Effector memory CD8-positive, alpha-beta T cell (primary cell): ENCODE data around the gene DOCK3.

Experiments
- ATAC-seq: fragments of 150-1000 bp; cut with Tn5 transposase; replicated peaks from 2 replicates; pipeline ENCODE4 v1.10.0; 2021; ENCODE audit warnings: mild to moderate bottlenecking, moderate library complexity
- DNase-seq, 3 experiments: peaks; one replicate each; pipeline ENCODE4 v3.0.0; 2021
- H3K27ac Mint-ChIP-seq, 2 donors: one replicate each; pipeline ENCODE4 v1.8.0; 2022; ENCODE audit warnings: mild to moderate bottlenecking in 2 of 2, mixed read lengths in 2 of 2, moderate library complexity in 2 of 2
- H3K27me3 Mint-ChIP-seq, 2 donors: one replicate each; pipeline ENCODE4 v1.8.0; 2022; ENCODE audit warnings: mixed read lengths in 2 of 2
- H3K36me3 Mint-ChIP-seq: one replicate; pipeline ENCODE4 v1.8.0; 2022; ENCODE audit warnings: mild to moderate bottlenecking, moderate library complexity, mixed read lengths; ENCODE audit not compliant: insufficient read depth
- H3K4me1 Mint-ChIP-seq, 2 donors: one replicate each; pipeline ENCODE4 v1.8.0; 2022; ENCODE audit warnings: low read depth in 2 of 2, mixed read lengths in 2 of 2
- H3K4me3 Mint-ChIP-seq, 2 donors: one replicate each; pipeline ENCODE4 v1.8.0; 2022; ENCODE audit warnings: mild to moderate bottlenecking in 2 of 2, mixed read lengths in 2 of 2, moderate library complexity in 2 of 2
- H3K9me3 Mint-ChIP-seq, 2 donors: one replicate each; pipeline ENCODE4 v1.8.0; 2022; ENCODE audit warnings: mixed read lengths in 2 of 2

DOCK3 gene

DNA sequence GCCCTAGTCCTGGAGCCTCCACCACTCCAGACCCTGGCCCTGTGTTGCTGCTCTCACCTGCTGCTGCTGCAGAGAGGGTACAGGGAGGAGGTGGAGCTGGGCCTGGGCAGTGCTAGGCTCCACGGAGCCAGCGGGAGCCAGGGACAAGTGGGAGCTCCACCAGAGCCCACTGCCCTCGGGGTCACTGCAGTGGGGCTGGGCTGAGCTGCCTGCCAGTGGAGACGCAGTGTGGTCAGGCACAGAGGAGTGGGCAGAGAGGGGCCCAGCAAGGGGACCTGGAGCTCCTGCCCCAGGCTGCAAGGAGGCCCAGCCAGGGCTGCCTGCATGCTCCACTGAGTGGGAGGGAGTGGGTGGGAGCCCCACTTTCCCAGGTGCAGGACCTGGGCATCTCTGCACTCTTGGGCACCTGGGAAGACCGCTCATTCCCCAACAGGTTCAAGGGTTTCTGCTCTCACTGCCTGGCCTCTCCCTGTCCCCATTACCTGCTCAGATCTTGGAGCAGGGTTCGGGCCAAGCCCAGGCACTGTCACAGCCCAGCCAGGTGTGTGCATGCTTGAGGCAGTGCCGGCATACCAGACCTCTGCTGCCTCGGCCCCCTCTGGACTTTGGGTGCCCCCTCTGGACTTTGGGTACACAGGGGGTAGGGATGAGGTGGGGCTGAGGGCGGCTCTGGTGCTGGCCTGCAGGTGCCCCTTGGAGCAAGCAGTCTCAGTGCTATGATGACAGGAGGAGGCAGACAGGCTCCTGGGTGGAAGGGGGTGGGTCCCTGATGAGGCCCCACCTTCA lies 308.0 kb downstream of the DOCK3 start:
- no peaks in the 10 kb centered on the region for H3K36me3 Mint-ChIP-seq
- peaks cover 3 to 6% of the 10 kb centered on the region in 2 donors for H3K9me3 Mint-ChIP-seq
- no peak overlapping the region for H3K27ac Mint-ChIP-seq
- ATAC-seq (no peak), DNase-seq (no peak)
- no peak overlapping the region for H3K4me3 Mint-ChIP-seq
- peaks cover 8 to 9% of the 10 kb centered on the region in 2 donors for H3K4me1 Mint-ChIP-seq
- peaks cover 5 to 9% of the 10 kb centered on the region in 2 donors for H3K27me3 Mint-ChIP-seq

DNA sequence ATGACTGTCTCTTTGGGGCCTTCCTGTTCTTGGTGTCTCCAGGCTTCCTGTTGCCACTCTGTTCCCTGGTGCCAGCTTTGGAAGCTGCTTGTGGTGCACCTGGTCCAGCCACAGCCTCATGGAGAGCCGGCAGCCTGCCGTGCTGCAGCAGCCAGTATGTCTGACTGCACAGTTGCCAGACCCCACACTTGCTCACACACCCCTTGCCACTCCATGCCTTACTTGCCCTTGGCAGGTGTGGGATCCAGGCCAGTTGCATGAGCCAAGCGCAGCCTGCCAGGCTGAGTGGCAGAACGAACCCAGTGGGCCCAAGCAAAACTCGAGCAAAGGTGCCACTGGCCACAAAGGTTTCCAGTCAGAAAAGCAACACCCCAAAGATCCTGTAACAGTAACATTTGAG lies 309.2 kb downstream of the DOCK3 start:
- Mint-ChIP-seq H3K36me3 (no peaks in the 10 kb centered on the region), H3K27ac (peak overlapping the region in 1 of 2 donors; percentile 11), H3K27me3 (peaks cover 5 to 9% of the 10 kb centered on the region in 2 donors), H3K4me3 (no peak overlapping the region), H3K4me1 (peaks cover 6 to 9% of the 10 kb centered on the region in 2 donors), H3K9me3 (peaks cover 3 to 6% of the 10 kb centered on the region in 2 donors)
- ATAC-seq (no peak), DNase-seq (no peak)

DNA sequence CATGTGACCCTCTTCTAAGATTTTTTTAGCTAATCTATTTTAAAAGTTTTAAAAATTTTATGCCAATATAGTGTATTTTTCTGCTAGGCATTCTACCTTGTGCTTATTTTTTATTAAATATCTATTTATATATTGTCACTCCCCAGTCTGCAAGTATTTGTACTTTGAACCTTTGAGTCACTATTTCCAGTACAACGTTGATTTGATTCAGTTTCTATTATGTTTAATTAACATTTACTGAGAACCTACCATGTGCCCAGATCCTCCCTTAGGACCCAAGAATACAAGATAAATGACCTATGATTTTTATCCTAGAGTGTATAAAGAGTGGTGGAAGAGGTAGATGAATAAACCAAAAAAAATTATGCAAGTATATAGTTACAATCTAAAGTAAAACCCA lies 311.2 kb downstream of the DOCK3 start:
- no peak for ATAC-seq
- Mint-ChIP-seq H3K27ac (no peak overlapping the region), H3K9me3 (peaks cover 0 to 9% of the 10 kb centered on the region in 2 donors), H3K36me3 (peaks cover 3% of the 10 kb centered on the region), H3K4me1 (peaks cover 0 to 3% of the 10 kb centered on the region in 2 donors), H3K4me3 (no peak overlapping the region), H3K27me3 (peaks cover 5 to 9% of the 10 kb centered on the region in 2 donors)
- no peak for DNase-seq

DNA sequence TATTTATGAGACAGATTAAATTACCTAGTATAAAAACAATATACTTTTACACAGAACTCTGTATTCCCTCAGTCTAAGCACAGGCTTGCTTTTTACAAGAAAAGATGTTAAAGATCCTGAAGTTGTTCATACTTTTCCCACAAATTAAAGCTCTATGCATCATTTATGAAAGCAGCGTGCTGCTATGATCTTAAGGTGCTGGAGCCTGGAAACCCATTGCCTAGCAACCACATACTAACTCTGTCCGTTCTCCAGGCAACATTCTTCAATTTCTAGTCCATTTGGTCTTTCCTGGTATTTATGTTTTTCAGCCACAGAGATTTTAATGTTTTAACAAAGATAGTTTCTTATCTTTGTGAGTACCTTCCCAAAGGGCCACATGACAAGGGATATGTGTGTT lies 312.0 kb downstream of the DOCK3 start:
- no peak overlapping the region for H3K27ac Mint-ChIP-seq
- ATAC-seq (no peak), DNase-seq (no peak)
- peaks cover 3% of the 10 kb centered on the region for H3K36me3 Mint-ChIP-seq
- H3K4me1 Mint-ChIP-seq, result peaks cover 0 to 3% of the 10 kb centered on the region in 2 donors
- H3K9me3 Mint-ChIP-seq, result peaks cover 0 to 18% of the 10 kb centered on the region in 2 donors
- peaks cover 5 to 9% of the 10 kb centered on the region in 2 donors for H3K27me3 Mint-ChIP-seq
- no peak overlapping the region for H3K4me3 Mint-ChIP-seq

DNA sequence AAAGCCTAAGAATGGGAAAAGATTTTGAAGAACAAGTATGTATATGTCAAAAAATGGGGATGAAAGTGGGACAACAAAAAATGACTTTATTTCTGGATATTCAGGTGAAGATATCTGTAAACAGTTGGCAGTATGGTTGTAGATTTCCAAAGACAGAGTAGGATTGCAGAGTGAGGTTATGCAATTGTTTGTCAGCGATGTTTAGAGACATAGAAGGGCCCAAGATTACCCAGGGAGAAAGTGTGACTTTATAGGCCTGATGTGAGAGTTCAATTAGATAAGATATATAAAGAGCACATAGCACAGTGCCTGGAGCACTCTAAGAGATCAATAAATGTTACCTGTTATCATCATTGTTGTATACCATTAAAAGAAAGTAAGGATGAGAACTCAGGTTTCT lies 319.8 kb downstream of the DOCK3 start:
- DNase-seq, result no peak
- Mint-ChIP-seq H3K4me3 (no peak overlapping the region), H3K27me3 (no peaks in the 10 kb centered on the region), H3K9me3 (peaks cover 0 to 17% of the 10 kb centered on the region in 2 donors), H3K36me3 (no peaks in the 10 kb centered on the region), H3K4me1 (peaks cover 0 to 14% of the 10 kb centered on the region in 2 donors), H3K27ac (peak overlapping the region; percentile 3 to 15)
- ATAC-seq, result no peak

DNA sequence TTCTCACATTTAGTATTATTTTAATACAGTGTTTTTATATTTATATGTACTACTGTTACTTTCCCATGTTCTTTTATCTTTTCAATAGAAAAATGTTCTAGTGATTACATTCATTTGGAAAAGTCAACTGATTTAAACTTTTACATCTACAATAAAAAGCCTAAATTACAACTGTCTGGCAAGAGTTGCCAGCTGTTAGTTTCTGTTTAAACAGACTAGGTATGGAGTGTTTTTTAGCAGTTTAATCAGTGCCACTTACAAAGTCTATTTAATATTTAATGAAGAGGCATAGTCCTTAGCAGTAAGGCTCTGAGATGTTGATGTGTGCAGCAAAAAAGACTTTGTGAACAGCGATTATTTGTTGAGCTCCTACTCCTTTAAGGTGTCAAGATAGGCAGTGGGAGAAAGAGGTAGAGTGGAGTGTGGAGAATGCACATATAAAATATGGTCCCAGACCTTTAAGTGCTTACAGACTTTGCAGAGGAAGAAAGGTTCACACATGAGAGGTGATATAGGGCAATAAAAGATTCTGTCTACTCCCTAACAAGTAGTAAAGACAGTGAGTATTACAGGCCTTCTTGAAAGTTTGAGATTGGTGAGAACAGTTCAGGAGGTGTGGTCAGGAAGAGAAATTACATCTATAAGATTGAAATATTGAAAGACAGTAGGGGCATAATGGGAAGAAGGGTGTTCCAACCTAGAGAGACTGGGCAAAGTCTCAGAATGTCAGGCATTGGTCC lies 320.5 kb downstream of the DOCK3 start:
- peak overlapping the region in 1 of 2 donors; percentile 73 for H3K27ac Mint-ChIP-seq
- peaks cover 0 to 17% of the 10 kb centered on the region in 2 donors for H3K9me3 Mint-ChIP-seq
- peaks cover 0 to 14% of the 10 kb centered on the region in 2 donors for H3K4me1 Mint-ChIP-seq
- H3K36me3 Mint-ChIP-seq, result no peaks in the 10 kb centered on the region
- ATAC-seq (no peak), DNase-seq (no peak)
- H3K4me3 Mint-ChIP-seq, result no peak overlapping the region
- no peaks in the 10 kb centered on the region for H3K27me3 Mint-ChIP-seq

DNA sequence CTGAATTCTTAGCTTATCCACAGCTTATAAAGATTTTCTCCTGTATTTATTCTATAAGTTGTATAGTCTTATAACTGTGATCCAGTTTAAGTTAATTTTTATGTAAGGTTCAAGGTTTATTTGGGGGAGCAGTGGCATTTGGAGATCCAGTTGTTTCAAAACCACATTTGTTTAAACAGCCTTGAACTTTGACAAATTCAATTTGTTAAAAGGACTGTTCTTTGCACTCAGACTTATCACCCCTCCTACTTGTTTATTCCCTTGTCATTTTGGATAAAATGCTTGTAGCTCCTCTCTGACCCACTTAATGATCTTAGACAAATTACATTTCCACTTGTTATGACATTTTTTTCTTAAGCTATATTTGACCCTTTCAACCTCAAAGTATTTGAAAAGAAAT lies 327.8 kb downstream of the DOCK3 start:
- Mint-ChIP-seq H3K4me3 (no peak overlapping the region), H3K36me3 (no peaks in the 10 kb centered on the region), H3K27ac (peak overlapping the region in 1 of 2 donors; percentile 61), H3K4me1 (peaks cover 7 to 12% of the 10 kb centered on the region in 2 donors), H3K27me3 (no peaks in the 10 kb centered on the region), H3K9me3 (no peaks in the 10 kb centered on the region)
- ATAC-seq (no peak), DNase-seq (no peak)

DNA sequence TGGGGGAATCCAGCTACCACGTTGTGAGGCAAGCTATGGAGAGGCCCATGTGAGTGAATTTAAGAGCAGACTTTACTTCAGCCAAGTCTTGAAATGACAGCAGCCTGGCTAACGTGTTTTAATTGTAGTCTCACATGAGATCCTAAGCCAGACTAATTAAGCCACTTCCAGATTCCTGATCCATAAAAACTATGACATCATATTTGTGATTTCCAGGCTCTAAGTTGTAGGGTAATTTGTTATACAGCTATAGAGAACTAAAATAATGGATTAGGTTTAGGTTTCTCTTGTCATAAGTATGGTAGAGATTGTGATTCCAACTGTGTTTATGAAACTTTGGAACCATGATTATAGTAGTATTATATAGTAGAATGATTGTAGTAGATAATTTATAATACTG lies 329.5 kb downstream of the DOCK3 start:
- H3K4me3 Mint-ChIP-seq, result no peak overlapping the region
- ATAC-seq (no peak), DNase-seq (no peak)
- no peak overlapping the region for H3K27ac Mint-ChIP-seq
- no peaks in the 10 kb centered on the region for H3K9me3 Mint-ChIP-seq
- H3K4me1 Mint-ChIP-seq, result peaks cover 9 to 21% of the 10 kb centered on the region in 2 donors
- no peaks in the 10 kb centered on the region for H3K27me3 Mint-ChIP-seq
- H3K36me3 Mint-ChIP-seq, result no peaks in the 10 kb centered on the region

DNA sequence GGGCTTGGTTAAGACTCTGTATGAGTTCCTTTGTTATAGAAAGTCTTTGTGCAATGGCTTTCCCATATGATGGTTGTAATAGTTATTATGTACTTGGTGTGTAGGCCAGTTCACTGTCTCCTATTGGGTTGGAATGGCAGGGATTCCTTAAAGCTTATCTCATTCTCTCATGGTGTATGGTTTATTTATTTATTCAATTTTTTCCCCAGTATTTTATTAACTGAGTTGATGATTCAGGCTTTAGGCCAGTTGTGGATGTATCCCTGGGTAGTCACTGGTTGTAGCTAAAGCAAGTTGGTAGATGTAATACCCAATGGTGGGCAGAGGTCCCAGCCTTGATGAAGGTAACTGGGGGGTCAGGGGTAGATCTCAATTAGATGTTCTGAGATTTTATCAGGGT lies 349.4 kb downstream of the DOCK3 start:
- no peaks in the 10 kb centered on the region for H3K27me3 Mint-ChIP-seq
- H3K9me3 Mint-ChIP-seq, result peaks cover 0 to 3% of the 10 kb centered on the region in 2 donors
- H3K36me3 Mint-ChIP-seq, result peaks cover 9% of the 10 kb centered on the region
- H3K4me1 Mint-ChIP-seq, result peaks cover 47 to 56% of the 10 kb centered on the region in 2 donors
- ATAC-seq (no peak), DNase-seq (no peak)
- H3K27ac Mint-ChIP-seq, result peak overlapping the region; percentile 91 to 99
- H3K4me3 Mint-ChIP-seq, result peak overlapping the region; percentile 72 to 83

DNA sequence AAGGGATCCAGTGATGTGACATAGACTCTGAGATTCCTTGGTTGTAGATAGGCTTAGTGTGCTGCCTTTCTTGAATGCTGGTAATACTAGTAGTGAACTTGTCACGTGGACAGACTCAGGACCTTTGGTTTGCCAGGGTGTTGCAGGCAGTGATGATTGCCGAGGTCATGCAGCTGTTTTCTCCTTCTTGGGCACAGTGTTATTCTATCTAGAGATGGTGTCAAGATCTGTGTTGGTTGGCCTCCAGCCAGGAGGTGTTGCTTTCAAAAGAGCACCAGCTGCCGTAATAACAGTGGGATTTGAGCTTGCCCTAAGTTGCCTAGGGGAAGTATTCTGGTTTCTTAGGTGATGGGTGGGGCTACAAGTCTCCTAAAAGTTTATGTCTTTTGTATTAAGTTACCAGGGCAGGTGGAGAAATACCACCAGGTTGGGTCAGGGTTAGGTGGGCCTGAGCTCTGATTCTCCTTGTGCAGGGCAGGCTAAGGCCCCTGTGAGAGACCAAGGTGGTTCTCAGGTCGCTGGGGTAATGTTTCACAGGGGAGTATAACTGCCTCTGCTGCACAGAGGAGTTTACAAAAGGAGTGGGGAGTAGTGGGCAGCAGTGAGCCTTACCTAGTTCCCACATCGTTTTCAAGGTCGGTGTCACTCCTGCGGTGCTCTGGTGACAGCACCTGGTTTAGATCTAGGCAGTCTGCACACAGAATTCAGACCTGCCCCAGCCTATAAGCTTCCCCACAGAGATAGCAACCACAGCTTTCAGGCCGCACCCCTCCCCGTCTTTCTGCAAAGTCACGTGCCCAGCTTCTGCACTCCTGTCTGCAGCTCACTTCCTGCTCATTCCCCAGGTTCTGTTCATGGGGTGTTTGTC lies 350.3 kb downstream of the DOCK3 start:
- DNase-seq (peak; percentile 86 to 90 (median 89)), ATAC-seq (peak; percentile 87)
- peak overlapping the region; percentile 91 to 99 for H3K27ac Mint-ChIP-seq
- H3K4me1 Mint-ChIP-seq, result peaks cover 45 to 58% of the 10 kb centered on the region in 2 donors
- H3K27me3 Mint-ChIP-seq, result no peaks in the 10 kb centered on the region
- H3K4me3 Mint-ChIP-seq, result peak overlapping the region; percentile 72 to 83
- peaks cover 9% of the 10 kb centered on the region for H3K36me3 Mint-ChIP-seq
- peaks cover 0 to 3% of the 10 kb centered on the region in 2 donors for H3K9me3 Mint-ChIP-seq

DNA sequence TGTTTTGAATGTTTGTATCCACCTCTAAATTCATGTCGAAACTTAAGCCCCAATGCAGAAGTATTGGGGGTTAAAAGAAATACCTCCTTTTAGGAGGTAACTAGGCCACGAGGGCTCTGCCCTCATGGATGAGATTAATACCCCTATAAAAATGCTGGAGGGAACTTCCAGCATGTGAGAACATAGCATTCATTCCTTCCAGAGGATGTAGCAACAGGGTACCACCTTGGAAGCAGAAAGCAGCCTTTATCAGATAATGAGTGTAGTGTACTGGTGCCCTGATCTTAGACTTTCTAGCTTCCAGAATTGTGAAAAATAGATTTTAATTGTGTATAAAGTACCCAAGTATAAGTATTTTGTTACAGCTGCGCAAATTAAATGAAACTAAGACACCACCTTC lies 356.9 kb downstream of the DOCK3 start:
- Mint-ChIP-seq H3K4me1 (peaks cover 11 to 19% of the 10 kb centered on the region in 2 donors), H3K36me3 (peaks cover 3% of the 10 kb centered on the region), H3K27ac (no peak overlapping the region), H3K4me3 (no peak overlapping the region), H3K9me3 (peaks cover 0 to 3% of the 10 kb centered on the region in 2 donors), H3K27me3 (peaks cover 0 to 8% of the 10 kb centered on the region in 2 donors)
- ATAC-seq (no peak), DNase-seq (no peak)

DNA sequence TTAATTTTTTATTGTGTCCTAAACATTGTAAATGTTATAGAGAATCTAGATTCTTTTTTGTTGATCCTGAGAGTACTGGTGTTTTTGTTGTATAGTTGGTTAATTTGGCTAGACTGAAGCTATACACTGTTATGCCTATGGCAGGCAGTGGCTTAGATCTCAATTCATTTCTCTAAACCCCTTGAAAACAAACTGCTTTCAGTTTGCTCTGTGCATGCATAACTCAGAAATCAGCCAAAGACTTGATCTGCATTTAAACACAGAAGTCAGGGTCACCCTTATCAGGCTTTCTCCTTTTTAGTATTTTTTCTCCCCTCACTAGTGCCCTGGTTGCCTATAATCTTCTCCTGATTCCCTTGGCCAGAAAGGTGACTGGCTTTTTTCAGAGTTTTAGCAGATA lies 360.9 kb downstream of the DOCK3 start:
- Mint-ChIP-seq H3K27ac (no peak overlapping the region), H3K4me1 (no peaks in the 10 kb centered on the region), H3K36me3 (peaks cover 3% of the 10 kb centered on the region), H3K4me3 (no peak overlapping the region), H3K9me3 (peaks cover 0 to 2% of the 10 kb centered on the region in 2 donors), H3K27me3 (peaks cover 7 to 8% of the 10 kb centered on the region in 2 donors)
- DNase-seq, result no peak
- ATAC-seq, result no peak

DNA sequence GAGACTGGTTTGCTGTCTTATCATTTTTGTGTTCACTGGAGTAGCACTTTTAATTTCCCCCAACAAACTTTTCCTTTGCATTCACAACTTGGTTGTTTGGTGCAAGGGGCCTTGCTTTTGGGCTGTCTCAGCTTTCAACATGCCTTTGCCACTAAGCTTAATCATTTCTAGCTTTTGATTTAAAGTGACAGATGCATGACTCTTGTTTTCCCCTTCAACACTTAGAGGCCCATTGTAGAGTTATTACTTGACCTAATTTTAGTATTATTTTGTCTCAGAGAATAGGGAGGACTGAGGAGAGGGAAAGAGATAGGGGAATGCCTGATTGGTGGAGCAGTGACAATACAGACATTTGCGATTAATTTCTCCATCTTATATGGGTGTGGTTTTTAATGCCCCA lies 370.3 kb downstream of the DOCK3 start:
- no peak for DNase-seq
- H3K9me3 Mint-ChIP-seq, result no peaks in the 10 kb centered on the region
- H3K4me3 Mint-ChIP-seq, result no peak overlapping the region
- H3K27me3 Mint-ChIP-seq, result no peaks in the 10 kb centered on the region
- no peak for ATAC-seq
- H3K27ac Mint-ChIP-seq, result no peak overlapping the region
- H3K36me3 Mint-ChIP-seq, result no peaks in the 10 kb centered on the region
- peaks cover 0 to 18% of the 10 kb centered on the region in 2 donors for H3K4me1 Mint-ChIP-seq
